ENCODE results near the gene NCKAP5. TPM values are rescaled to one million over a fixed set of nuclear protein-coding genes. Genes with fewer than 3 reads are reported as not detected.

The NCKAP5 gene
- total and polyA plus RNA-seq, 9 donors, result 0.80 to 2.7 (median 2.2) TPM

GRCh38 chr2:133266041-133266925 lies 302.0 kb downstream of the NCKAP5 start:
- H3K4me3 ChIP-seq, result peak overlapping the region; percentile 50
- TF ChIP-seq EP300 (IDR thresholded peaks at IDR 0.05) (no peak), POLR2A (IDR thresholded peaks at IDR 0.05) (no peak)
- TF ChIP-seq, protein P1, sequence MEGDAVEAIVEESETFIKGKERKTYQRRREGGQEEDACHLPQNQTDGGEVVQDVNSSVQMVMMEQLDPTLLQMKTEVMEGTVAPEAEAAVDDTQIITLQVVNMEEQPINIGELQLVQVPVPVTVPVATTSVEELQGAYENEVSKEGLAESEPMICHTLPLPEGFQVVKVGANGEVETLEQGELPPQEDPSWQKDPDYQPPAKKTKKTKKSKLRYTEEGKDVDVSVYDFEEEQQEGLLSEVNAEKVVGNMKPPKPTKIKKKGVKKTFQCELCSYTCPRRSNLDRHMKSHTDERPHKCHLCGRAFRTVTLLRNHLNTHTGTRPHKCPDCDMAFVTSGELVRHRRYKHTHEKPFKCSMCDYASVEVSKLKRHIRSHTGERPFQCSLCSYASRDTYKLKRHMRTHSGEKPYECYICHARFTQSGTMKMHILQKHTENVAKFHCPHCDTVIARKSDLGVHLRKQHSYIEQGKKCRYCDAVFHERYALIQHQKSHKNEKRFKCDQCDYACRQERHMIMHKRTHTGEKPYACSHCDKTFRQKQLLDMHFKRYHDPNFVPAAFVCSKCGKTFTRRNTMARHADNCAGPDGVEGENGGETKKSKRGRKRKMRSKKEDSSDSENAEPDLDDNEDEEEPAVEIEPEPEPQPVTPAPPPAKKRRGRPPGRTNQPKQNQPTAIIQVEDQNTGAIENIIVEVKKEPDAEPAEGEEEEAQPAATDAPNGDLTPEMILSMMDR (IDR thresholded peaks at IDR 0.05), result peak in 1 of 3 donors; percentile 23
- H3K36me3 ChIP-seq, result no peaks in the 10 kb centered on the region
- H3K9me3 ChIP-seq, result no peaks in the 10 kb centered on the region
- H3K27me3 ChIP-seq, result no peaks in the 10 kb centered on the region
- H3K27ac ChIP-seq, result peak overlapping the region in 1 of 2 donors; percentile 34
- DNase-seq, result peak; percentile 25 to 58 (median 52)
- H3K4me1 ChIP-seq (ENCODE audit: insufficient read depth), result peaks cover 3% of the 10 kb centered on the region
- intact Hi-C loops (cut with DNase I), result no loop called here
- 1 to 3% (median 1%) methylated on average over 52 to 68 of the region's 68 CpGs for WGBS, 3 donors

GRCh38 chr2:133265432-133265949 lies 302.8 kb downstream of the NCKAP5 start:
- TF ChIP-seq POLR2A (IDR thresholded peaks at IDR 0.05) (no peak), EP300 (IDR thresholded peaks at IDR 0.05) (no peak)
- TF ChIP-seq, protein P1 (IDR thresholded peaks at IDR 0.05), result no peak
- WGBS, 3 donors, result 19 to 34% (median 23%) methylated on average over 9 to 19 of the region's 19 CpGs
- Histone ChIP-seq H3K9me3 (no peaks in the 10 kb centered on the region), H3K27me3 (no peaks in the 10 kb centered on the region), H3K27ac (no peak overlapping the region), H3K36me3 (no peaks in the 10 kb centered on the region), H3K4me1 (ENCODE audit: insufficient read depth) (peaks cover 3% of the 10 kb centered on the region), H3K4me3 (peak overlapping the region; percentile 50)
- intact Hi-C loops (cut with DNase I), result no loop called here
- peak; percentile 26 to 52 (median 44) for DNase-seq

GRCh38 chr2:133264989-133265401 lies 303.3 kb downstream of the NCKAP5 start:
- H3K4me1 ChIP-seq (ENCODE audit: insufficient read depth), result peaks cover 3% of the 10 kb centered on the region
- H3K27ac ChIP-seq, result no peak overlapping the region
- TF ChIP-seq, protein P1 (IDR thresholded peaks at IDR 0.05), result no peak
- TF ChIP-seq POLR2A (IDR thresholded peaks at IDR 0.05), result no peak
- no peak for TF ChIP-seq EP300 (IDR thresholded peaks at IDR 0.05)
- no peak for DNase-seq
- H3K9me3 ChIP-seq, result no peaks in the 10 kb centered on the region
- WGBS, 3 donors, result 43 to 45% (median 44%) methylated on average over 7 of the region's 7 CpGs
- H3K36me3 ChIP-seq, result no peaks in the 10 kb centered on the region
- intact Hi-C loops (cut with DNase I), result no loop called here
- no peak overlapping the region for H3K4me3 ChIP-seq
- H3K27me3 ChIP-seq, result no peaks in the 10 kb centered on the region

- Histone ChIP-seq H3K36me3 (no peaks in the 10 kb centered on the region), H3K27me3 (no peaks in the 10 kb centered on the region), H3K4me1 (ENCODE audit: insufficient read depth) (peaks cover 9% of the 10 kb centered on the region), H3K4me3 (no peak overlapping the region), H3K27ac (no peak overlapping the region), H3K9me3 (no peaks in the 10 kb centered on the region)
- WGBS, 3 donors, result 75 to 78% (median 78%) methylated on average over 2 of the region's 2 CpGs
- TF ChIP-seq, protein P1 (IDR thresholded peaks at IDR 0.05), result no peak
- no peak for TF ChIP-seq POLR2A (IDR thresholded peaks at IDR 0.05)
- TF ChIP-seq EP300 (IDR thresholded peaks at IDR 0.05), result no peak
- intact Hi-C loops (cut with DNase I), result no loop called here
- DNase-seq, result no peak
Observed at GRCh38 chr2:133262893-133263292, 305.4 kb downstream of the NCKAP5 start.

Data from ovary (tissue), 9 donors.